ENCODE data around the gene ARHGAP44.

- TF ChIP-seq GATA2 (IDR thresholded peaks at IDR 0.05; ENCODE audit: low read depth, low read length): no peak
- TF ChIP-seq GATA3 (IDR thresholded peaks at IDR 0.05; ENCODE audit: low read depth, low read length): no peak
Observed at GRCh38 chr17:12896180-12896785, 107.0 kb downstream of the ARHGAP44 start.
